GM12878 (cell line): ENCODE measurements around the gene NR1H4. TPM values are rescaled to one million over a fixed set of nuclear protein-coding genes. Genes with fewer than 3 reads are reported as not detected.

Source experiments
- ATAC-seq: fragments of 200-7000 bp; cut with Tn5 transposase; 3 replicates; pipeline ENCODE4 v1.9.1; 2020; ENCODE audit warnings: mild to moderate bottlenecking, moderate library complexity
- BruUV-seq: library from RNA; stranded (reverse); fragments of 400-500 nt; replicated peaks from 2 replicates; lab custom pipeline; 2021; lab: Mats Ljungman, UMichigan
- CTCF ChIA-PET: fragments of 300-600 bp; sonication (Branson Sonifier 250); formaldehyde crosslinking; extraction: SDS; loops from one replicate; lab custom pipeline; 2021; ENCODE audit warnings: inconsistent platforms; lab: Yijun Ruan, JAX
- POLR2A ChIA-PET: fragments of 350-600 bp; formaldehyde crosslinking; extraction: SDS; loops from one replicate; lab custom pipeline; 2021; ENCODE audit warnings: inconsistent platforms; lab: Charles Lee
- RAD21 ChIA-PET: fragments of 300-600 bp; sonication (Branson Sonifier 250); formaldehyde crosslinking; loops from one replicate; lab custom pipeline; 2023; ENCODE audit warnings: antibody characterized with exemption; ENCODE audit not compliant: unreplicated experiment; lab: Charles Lee
- SMC1A ChIA-PET: fragments of 300-600 bp; sonication (Branson Sonifier 250); formaldehyde crosslinking; loops from one replicate; lab custom pipeline; 2023; ENCODE audit not compliant: unreplicated experiment, uncharacterized antibody; lab: Charles Lee
- DNase-seq: peaks from one replicate; pipeline ENCODE4 v3.0.0-alpha.2; 2011; ENCODE audit warnings: low read depth, low spot score
- FAIRE-seq: peaks from 3 replicates; lab custom pipeline; 2011; peaks lifted over from hg19 to GRCh38; lab: Jason Lieb, UNC
- H2AFZ ChIP-seq: 2 replicates; pipeline ENCODE4 v1.6.0; 2011; ENCODE audit warnings: low read depth, low read length, control low read depth; ENCODE audit not compliant: control insufficient read depth
- H3K27ac ChIP-seq: 2 replicates; pipeline ENCODE4 v1.5.1; 2011; ENCODE audit warnings: control low read depth; ENCODE audit not compliant: control insufficient read depth, insufficient read depth
- H3K27me3 ChIP-seq, 2 experiments: replicated peaks in 1 of 2; 2 replicates each; pipeline versions ENCODE4 v1.6.0 to v1.6.1; 2011; ENCODE audit warnings: low read length in 1 of 2; ENCODE audit not compliant: control insufficient read depth in 2 of 2, insufficient read depth in 2 of 2
- H3K36me3 ChIP-seq, 2 experiments: 2 replicates each; pipeline ENCODE4 v1.5.1; 2011; ENCODE audit warnings: low read length in 1 of 2; ENCODE audit not compliant: control insufficient read depth in 2 of 2, insufficient read depth in 2 of 2
- H3K4me1 ChIP-seq: 2 replicates; pipeline ENCODE4 v1.6.1; 2011; ENCODE audit warnings: mild to moderate bottlenecking, low read length, moderate library complexity, mixed read lengths; ENCODE audit not compliant: control insufficient read depth, insufficient read depth
- H3K4me2 ChIP-seq: 2 replicates; pipeline ENCODE4 v1.6.0; 2011; ENCODE audit warnings: control low read depth; ENCODE audit not compliant: control insufficient read depth, insufficient read depth
- H3K4me3 ChIP-seq: fragments of 200-600 bp; sonication (generic); 2 replicates; pipeline ENCODE4 v1.5.1; 2016
- H3K79me2 ChIP-seq: 2 replicates; pipeline ENCODE4 v1.6.0; 2011; ENCODE audit warnings: low read length; ENCODE audit not compliant: control insufficient read depth, insufficient read depth
- H3K9ac ChIP-seq: 2 replicates; pipeline ENCODE4 v1.8.0; 2011; ENCODE audit warnings: low read length, control low read depth, mixed read lengths; ENCODE audit not compliant: control insufficient read depth, insufficient read depth
- H3K9me3 ChIP-seq: replicated peaks from 3 replicates; pipeline ENCODE4 v1.5.1; 2011; ENCODE audit warnings: mild to moderate bottlenecking, low read length; ENCODE audit not compliant: control insufficient read depth, insufficient read depth
- H4K20me1 ChIP-seq: 2 replicates; pipeline ENCODE4 v1.6.0; 2011; ENCODE audit not compliant: control insufficient read depth, insufficient read depth
- BHLHE40 ChIP-seq, 2 experiments: fragments of 450-650 bp in 1 of 2; IDR thresholded peaks; 2 replicates each; pipeline ENCODE4 v1.6.1; 2011 to 2017; ENCODE audit warnings: low read depth in 2 of 2, borderline replicate concordance in 1 of 2, improper control_type of control experiment in 1 of 2, low read length in 1 of 2, mild to moderate bottlenecking in 1 of 2
- CBX5 ChIP-seq: sonication (generic); IDR thresholded peaks from 2 replicates; pipeline ENCODE4 v1.6.1; 2016; ENCODE audit warnings: low read depth, moderate library complexity, mild to moderate bottlenecking, inconsistent platforms
- CHD2 ChIP-seq: IDR thresholded peaks from 2 replicates; pipeline ENCODE4 v1.6.1; 2011; ENCODE audit warnings: low read depth, low read length, improper control_type of control experiment, borderline replicate concordance
- CREB1 ChIP-seq: IDR thresholded peaks from 2 replicates; pipeline ENCODE4 v1.6.1; 2012; ENCODE audit warnings: low read depth, mild to moderate bottlenecking, inconsistent platforms
- E4F1 ChIP-seq: fragments of 450-650 bp; IDR thresholded peaks from 2 replicates; pipeline ENCODE4 v1.6.1; 2018; ENCODE audit warnings: borderline replicate concordance, mild to moderate bottlenecking; ENCODE audit not compliant: partially characterized antibody
- EGR1 ChIP-seq, 2 experiments: IDR thresholded peaks; 1 replicate in 1 of 2; 2 replicates in 1 of 2; pipeline ENCODE4 v1.6.1; 2011 to 2012; ENCODE audit warnings: low read depth in 2 of 2, low read length in 2 of 2, borderline replicate concordance in 1 of 2, mild to moderate bottlenecking in 1 of 2, moderate library complexity in 1 of 2
- IKZF1 ChIP-seq: fragments of 450-650 bp; conservative IDR thresholded peaks from 2 replicates; pipeline ENCODE4 v1.6.1; 2017; ENCODE audit warnings: antibody characterized with exemption, mild to moderate bottlenecking
- IRF5 ChIP-seq: fragments of 450-650 bp; IDR thresholded peaks from 2 replicates; pipeline ENCODE4 v1.6.1; 2017; ENCODE audit warnings: borderline replicate concordance
- MTA3 ChIP-seq: IDR thresholded peaks from 2 replicates; pipeline ENCODE4 v1.6.1; 2012; ENCODE audit warnings: low read length, inconsistent platforms, borderline replicate concordance
- NR2C1 ChIP-seq: fragments of 450-650 bp; IDR thresholded peaks from 2 replicates; pipeline ENCODE4 v1.6.1; 2017; ENCODE audit warnings: antibody characterized with exemption, mild to moderate bottlenecking, moderate library complexity
- RBBP5 ChIP-seq: fragments of 200-600 bp; sonication (generic); conservative IDR thresholded peaks from 2 replicates; pipeline ENCODE4 v1.6.1; 2016
- SUPT20H ChIP-seq: IDR thresholded peaks from 2 replicates; pipeline ENCODE4 v1.6.1; 2011; ENCODE audit warnings: low read depth, mild to moderate bottlenecking, low read length, moderate library complexity, borderline replicate concordance; ENCODE audit not compliant: control insufficient read depth
- TAF1 ChIP-seq: IDR thresholded peaks from 2 replicates; pipeline ENCODE4 v1.6.1; 2011; ENCODE audit warnings: mild to moderate bottlenecking, low read depth, low read length, borderline replicate concordance
- WGBS: methylation state at CpG from one replicate; pipeline ENCODE4 v1.1.6; 2016; ENCODE audit warnings: low lambda C conversion rate; ENCODE audit not compliant: insufficient replicate concordance, insufficient coverage; ENCODE audit errors: missing lambda C conversion rate; 5-methylcytosine and 5-hydroxymethylcytosine counted together
- in situ Hi-C: fragments of 300-500 bp; cut with MboI; formaldehyde crosslinking; loops from 9 replicates; pipeline ENCODE4 v1.14.3; 2018; ENCODE audit warnings: mixed read lengths
- intact Hi-C: fragments of 100-400 bp; cut with micrococcal nuclease; formaldehyde crosslinking; loops from one replicate; pipeline ENCODE4 v1.14.2; 2022; ENCODE audit not compliant: unreplicated experiment
- polyA plus RNA-seq, 11 experiments: library from polyadenylated mRNA; depleted of rRNA in 4 of 11; unstranded in 6 of 11; stranded (reverse) in 5 of 11; fragments of >200 nt; fragmentation: Nextera tagmentation in 4 of 11; fragmentation: Illumina TruSeq in 1 of 11; extraction: Ambion mirVana in 4 of 11; extraction: Trizol in 1 of 11; gene quantifications; 1 replicate in 1 of 11; 2 replicates in 10 of 11; pipeline versions ENCODE4 v1.2.1 to v1.2.3, GENCODE V29; 2011 to 2016; ENCODE audit warnings: inconsistent platforms in 2 of 11, missing spikeins in 2 of 11, low read depth in 1 of 11
- total RNA-seq, 4 experiments: library from RNA; depleted of rRNA in 3 of 4; stranded (reverse); fragments of >200 nt in 3 of 4; fragmentation: Illumina TruSeq in 1 of 4; extraction: Trizol in 1 of 4; gene quantifications; 2 replicates each; pipeline versions ENCODE4 v1.2.1 to v1.2.3, GENCODE V29; 2013 to 2021

The NR1H4 gene
- total and polyA plus RNA-seq, 10 of the 15 experiments (the other 5 are each of a cell fraction or from before 2014, with no cell fraction given): 0.04 TPM; not detected in 9

GRCh38 chr12:100458191-100458590, 15.5 kb upstream of the NR1H4 start:
- H3K27me3 ChIP-seq: no peaks in the 10 kb centered on the region; a peak in 1 of 4 replicates
- no peak for ATAC-seq
- CTCF ChIA-PET: no interaction called here
- H3K4me2 ChIP-seq: no peak overlapping the region
- POLR2A ChIA-PET: no interaction called here
- no peak overlapping the region for H3K9ac ChIP-seq
- no peaks in the 10 kb centered on the region for H3K9me3 ChIP-seq
- FAIRE-seq: no peak
- no peak overlapping the region for H3K27ac ChIP-seq
- in situ Hi-C loops: no loop called here
- no peaks in the 10 kb centered on the region for H3K4me1 ChIP-seq
- intact Hi-C loops: no loop called here
- no TSS peak for BruUV-seq
- no peak overlapping the region for H3K4me3 ChIP-seq
- H3K36me3 ChIP-seq: no peaks in the 10 kb centered on the region
- no peaks in the 10 kb centered on the region for H4K20me1 ChIP-seq
- H2AFZ ChIP-seq: no peak overlapping the region
- SMC1A ChIA-PET: no interaction called here
- DNase-seq: no peak
- RAD21 ChIA-PET: no interaction called here
- TF ChIP-seq MTA3 (no peak), CBX5 (no peak), BHLHE40 (IDR thresholded peaks at IDR 0.05; ENCODE audit: borderline replicate concordance in 1 of 2, low read depth in 2 of 2, low read length in 1 of 2) (no peak), TAF1 (no peak), CREB1 (no peak), RBBP5 (no peak), EGR1 (IDR thresholded peaks at IDR 0.05; ENCODE audit: borderline replicate concordance in 1 of 2, low read depth in 2 of 2, low read length in 2 of 2) (no peak), SUPT20H (no peak), CHD2 (no peak), NR2C1 (no peak), IRF5 (no peak), E4F1 (no peak), IKZF1 (no peak)
- H3K79me2 ChIP-seq: no peaks in the 10 kb centered on the region
- WGBS: 13% methylated on average over 4 of the region's 4 CpGs
